ENCODE results near the gene EIF4G2. TPM values are rescaled to one million over a fixed set of nuclear protein-coding genes. Genes with fewer than 3 reads are reported as not detected.

The EIF4G2 gene
- total and polyA plus RNA-seq, 11 donors: 142 to 1,111 (median 796) TPM

DNA sequence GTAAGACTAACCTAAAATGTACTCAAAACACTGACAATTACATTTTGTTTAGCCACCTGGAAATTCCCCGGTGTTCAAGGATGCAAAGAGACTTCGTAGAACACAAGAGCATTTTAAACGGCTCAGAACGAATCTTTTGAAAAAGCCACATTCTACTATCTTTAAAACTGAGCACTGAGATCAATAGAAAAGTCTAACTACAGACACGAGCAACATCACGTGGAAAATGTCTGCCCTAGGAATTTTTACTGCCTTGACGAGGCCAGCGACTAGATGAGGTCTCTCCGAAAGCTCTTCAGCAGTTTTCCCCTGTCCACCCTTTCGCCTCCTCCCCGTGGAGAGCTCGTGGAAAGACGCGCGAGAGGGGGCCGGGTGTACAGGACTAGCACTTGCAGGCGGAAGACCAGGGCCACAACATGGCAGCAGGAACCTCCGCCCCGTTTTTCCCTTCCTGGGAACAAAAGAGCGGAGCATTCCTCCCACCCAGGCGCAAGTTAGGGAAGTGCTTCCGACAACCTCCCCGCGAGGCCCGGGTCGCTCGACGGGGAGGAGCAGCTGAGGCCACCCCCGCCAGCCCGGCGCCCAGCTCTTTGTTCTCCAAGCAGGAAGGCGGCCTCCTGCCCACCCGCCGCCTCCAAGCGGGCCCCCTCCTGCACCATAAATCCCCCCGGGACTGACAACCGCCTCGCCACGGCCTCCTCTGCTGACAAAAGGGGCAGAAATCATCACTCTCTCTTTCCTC is 1.1 kb downstream of the EIF4G2 start:
- H3K4me1 ChIP-seq: peaks cover 15 to 56% (median 43%) of the 10 kb centered on the region in 12 donors
- peak overlapping the region; percentile 61 to 99 (median 93) for H3K4me3 ChIP-seq
- ATAC-seq (peak in 3 of 4 donors; percentile 39 to 45 (median 43)), DNase-seq (peak; percentile 79 to 87 (median 86))
- H3K27me3 ChIP-seq: no peaks in the 10 kb centered on the region
- intact Hi-C loops (cut with DNase I): loop anchor here (1.0 to 10.0 kb wide), 12 partner anchors 35 to 1037 kb away; partner anchors contain the start of genes ZBED5 (in 6 of the 10), CTR9 (in 1 of the 10) and USP47 (in 1 of the 10)
- H3K9me3 ChIP-seq: no peaks in the 10 kb centered on the region
- peak overlapping the region; percentile 94 to 100 (median 98) for H3K27ac ChIP-seq
- TF ChIP-seq, protein P1, sequence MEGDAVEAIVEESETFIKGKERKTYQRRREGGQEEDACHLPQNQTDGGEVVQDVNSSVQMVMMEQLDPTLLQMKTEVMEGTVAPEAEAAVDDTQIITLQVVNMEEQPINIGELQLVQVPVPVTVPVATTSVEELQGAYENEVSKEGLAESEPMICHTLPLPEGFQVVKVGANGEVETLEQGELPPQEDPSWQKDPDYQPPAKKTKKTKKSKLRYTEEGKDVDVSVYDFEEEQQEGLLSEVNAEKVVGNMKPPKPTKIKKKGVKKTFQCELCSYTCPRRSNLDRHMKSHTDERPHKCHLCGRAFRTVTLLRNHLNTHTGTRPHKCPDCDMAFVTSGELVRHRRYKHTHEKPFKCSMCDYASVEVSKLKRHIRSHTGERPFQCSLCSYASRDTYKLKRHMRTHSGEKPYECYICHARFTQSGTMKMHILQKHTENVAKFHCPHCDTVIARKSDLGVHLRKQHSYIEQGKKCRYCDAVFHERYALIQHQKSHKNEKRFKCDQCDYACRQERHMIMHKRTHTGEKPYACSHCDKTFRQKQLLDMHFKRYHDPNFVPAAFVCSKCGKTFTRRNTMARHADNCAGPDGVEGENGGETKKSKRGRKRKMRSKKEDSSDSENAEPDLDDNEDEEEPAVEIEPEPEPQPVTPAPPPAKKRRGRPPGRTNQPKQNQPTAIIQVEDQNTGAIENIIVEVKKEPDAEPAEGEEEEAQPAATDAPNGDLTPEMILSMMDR (IDR thresholded peaks at IDR 0.05): no peak
- peak in 1 of 2 donors; percentile 19 for TF ChIP-seq POLR2A (IDR thresholded peaks at IDR 0.05)
- WGBS, 4 donors: 0 to 2% (median 1%) methylated on average over 20 to 39 of the region's 39 CpGs
- peaks cover 3 to 49% (median 46%) of the 10 kb centered on the region in 9 donors for H3K36me3 ChIP-seq

DNA sequence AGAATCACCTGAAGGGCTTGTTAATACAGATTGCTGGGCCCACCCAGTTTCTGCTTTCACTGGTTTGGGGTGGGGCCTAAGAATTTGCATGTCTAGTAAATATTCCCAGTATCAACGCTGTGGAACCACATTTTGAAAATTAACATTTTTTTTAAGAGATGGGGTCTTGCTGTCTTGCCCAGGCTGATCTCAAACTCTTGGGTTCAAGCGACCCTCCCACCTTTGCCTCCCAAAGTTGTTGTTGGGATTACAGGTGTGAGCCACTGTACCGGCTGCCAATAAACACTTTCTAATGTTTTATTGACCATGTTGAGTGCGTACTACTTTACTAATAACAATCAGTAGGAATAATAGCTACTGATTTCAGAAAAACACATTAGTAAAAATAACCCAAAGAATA is 2.5 kb downstream of the EIF4G2 start:
- intact Hi-C loops (cut with DNase I): loop anchor here in 9 of 10 donors (5.0 to 10.0 kb wide), 8 partner anchors 34 to 1039 kb away; partner anchors contain the start of genes CTR9 (in 1 of the 9) and USP47 (in 1 of the 9)
- Histone ChIP-seq H3K4me3 (peak overlapping the region in 6 of 12 donors; percentile 7 to 99 (median 84)), H3K4me1 (peaks cover 15 to 71% (median 53%) of the 10 kb centered on the region in 12 donors), H3K27me3 (no peaks in the 10 kb centered on the region), H3K27ac (peak overlapping the region in 7 of 12 donors; percentile 9 to 100 (median 98)), H3K36me3 (peaks cover 3 to 63% (median 60%) of the 10 kb centered on the region in 9 donors), H3K9me3 (no peaks in the 10 kb centered on the region)
- TF ChIP-seq, protein P1 (IDR thresholded peaks at IDR 0.05): no peak
- TF ChIP-seq POLR2A (IDR thresholded peaks at IDR 0.05): no peak
- ATAC-seq: no peak
- 75 to 83% (median 77%) methylated on average over 4 of the region's 4 CpGs for WGBS, 4 donors
- no peak for DNase-seq

DNA sequence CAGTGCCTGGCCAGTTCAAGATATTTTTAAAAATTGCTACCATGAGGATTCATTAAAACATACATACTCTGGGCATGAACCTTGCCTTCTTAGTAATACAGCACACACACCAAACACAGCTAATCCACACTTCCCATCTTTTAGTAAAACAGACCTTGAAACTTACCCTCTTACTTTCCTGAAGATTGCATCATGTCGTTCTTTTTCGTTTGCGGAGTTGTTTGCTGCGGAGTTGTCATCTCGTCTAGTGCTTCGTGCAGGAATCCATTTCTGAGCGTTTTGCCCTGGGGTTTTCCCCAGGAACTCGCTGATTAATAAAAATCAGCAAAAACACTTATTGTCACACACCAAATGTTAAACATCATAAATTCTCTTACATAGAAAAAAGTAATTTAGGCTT is 3.0 kb downstream of the EIF4G2 start:
- ATAC-seq: no peak
- DNase-seq: no peak

More for the DNA sequence above, 3.0 kb downstream of the EIF4G2 start:
- H3K4me1 ChIP-seq: peaks cover 15 to 73% (median 55%) of the 10 kb centered on the region in 12 donors
- intact Hi-C loops (cut with DNase I): loop anchor here in 9 of 10 donors (1.0 to 10.0 kb wide), 9 partner anchors 10 to 1039 kb away; partner anchors contain the start of genes CTR9 (in 1 of the 9) and USP47 (in 1 of the 9)
- peak overlapping the region in 3 of 12 donors; percentile 7 to 95 (median 9) for H3K4me3 ChIP-seq
- no peaks in the 10 kb centered on the region for H3K9me3 ChIP-seq
- H3K27ac ChIP-seq: peak overlapping the region in 4 of 12 donors; percentile 13 to 100 (median 100)
- no peaks in the 10 kb centered on the region for H3K27me3 ChIP-seq
- TF ChIP-seq, protein P1 (IDR thresholded peaks at IDR 0.05): no peak
- TF ChIP-seq POLR2A (IDR thresholded peaks at IDR 0.05): no peak
- H3K36me3 ChIP-seq: peaks cover 3 to 68% (median 65%) of the 10 kb centered on the region in 9 donors
- 58 to 70% (median 63%) methylated on average over 8 of the region's 8 CpGs for WGBS, 4 donors

Data from heart left ventricle (tissue), 16 donors.